ENCODE data around the gene ZNF460. TPM values are rescaled to one million over a fixed set of nuclear protein-coding genes. Genes with fewer than 3 reads are reported as not detected.

The ZNF460 gene
- total RNA-seq, 1 experiment from 2014 or later, result 43.1 TPM

DNA sequence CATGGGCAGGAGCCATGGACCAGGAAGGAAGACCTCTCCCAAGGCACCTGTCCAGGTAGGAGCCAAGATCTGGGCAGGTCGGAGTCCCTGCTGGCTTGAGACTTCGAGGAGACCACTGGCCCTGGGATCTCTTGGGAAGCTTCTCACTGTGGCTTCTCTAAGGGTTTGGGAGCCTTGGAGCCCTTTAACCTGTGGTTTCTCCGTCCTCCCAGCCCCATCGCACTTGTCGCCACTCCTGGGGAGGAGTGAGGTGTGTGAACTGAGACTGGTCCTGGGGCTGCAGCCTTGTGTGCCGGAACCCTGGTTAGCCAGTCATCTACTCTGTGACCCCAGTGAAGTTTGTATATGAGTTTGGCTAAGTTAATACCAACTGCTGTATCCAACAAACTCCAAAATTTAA lies 31.6 kb upstream of the ZNF460 start:
- TF ChIP-seq RAD21 (IDR thresholded peaks at IDR 0.05; ENCODE audit: low read depth), result no peak
- ChIA-PET CTCF (no interaction called here), RAD21 (ENCODE audit: low non-redundant PET in 1 of 2, low total read pairs in 2 of 2, uncharacterized antibody in 2 of 2, unreplicated experiment in 2 of 2) (no interaction called here), POLR2A (no interaction called here)
- peaks cover 8% of the 10 kb centered on the region; the same call in 1 of the 2 replicates for H3K79me2 ChIP-seq (ENCODE audit: insufficient read depth, low read length)
- no peak overlapping the region for H2AFZ ChIP-seq (ENCODE audit: low read depth, low read length, poor library complexity, severe bottlenecking)
- intact Hi-C loops (cut with micrococcal nuclease), result no loop called here
- ATAC-seq (no peak), DNase-seq (ENCODE audit: low read depth, low spot score) (no peak)
- peaks cover 10 to 30% of the 10 kb centered on the region in 2 experiments; a peak in 3 of 4 replicates for H3K36me3 ChIP-seq (ENCODE audit: control insufficient read depth in 1 of 2, insufficient read depth in 2 of 2, low read length in 2 of 2)
- no peaks in the 10 kb centered on the region for H3K4me1 ChIP-seq (ENCODE audit: control insufficient read depth in 1 of 2, insufficient read depth in 2 of 2, low read length in 2 of 2)
- H3K4me2 ChIP-seq (ENCODE audit: low read length), result no peak overlapping the region
- H3K4me3 ChIP-seq (replicated peaks in 1 of 2; ENCODE audit: low read depth in 1 of 2, low read length in 2 of 2), result no peak overlapping the region
- H3K27ac ChIP-seq (ENCODE audit: low read depth, low read length), result no peak overlapping the region
- H3K9me2 ChIP-seq (ENCODE audit: insufficient read depth), result no peaks in the 10 kb centered on the region
- no TSS peak for BruUV-seq (replicated peaks)
- H3K27me3 ChIP-seq (ENCODE audit: insufficient read depth, low read length), result no peaks in the 10 kb centered on the region
- no peak overlapping the region for H3K9ac ChIP-seq (ENCODE audit: low read length)
- no peaks in the 10 kb centered on the region for H4K20me1 ChIP-seq (ENCODE audit: insufficient read depth)
- no peaks in the 10 kb centered on the region for H3K9me3 ChIP-seq (ENCODE audit: control insufficient read depth in 1 of 2, insufficient read depth in 1 of 2, low read depth in 1 of 2, low read length in 2 of 2)

DNA sequence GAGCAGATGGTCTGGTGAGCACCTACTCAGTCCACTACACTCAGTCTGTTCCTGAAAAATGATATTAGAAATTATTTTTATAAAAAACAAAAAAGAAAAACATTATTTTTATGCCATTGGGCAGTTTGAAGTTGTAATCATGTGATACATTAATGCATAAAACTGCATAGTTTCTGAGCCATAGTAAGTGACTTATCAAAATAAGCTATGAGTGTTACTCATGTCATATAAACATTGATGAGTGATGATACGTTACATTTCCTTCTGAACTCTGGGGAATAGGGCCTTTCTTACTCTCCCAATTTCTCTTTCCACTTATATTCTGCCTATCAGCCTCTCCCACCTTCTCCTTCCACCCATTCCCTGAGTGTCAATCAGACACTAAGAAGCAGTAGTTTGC lies 31.0 kb upstream of the ZNF460 start:
- H3K9me2 ChIP-seq (ENCODE audit: insufficient read depth), result no peaks in the 10 kb centered on the region
- no peaks in the 10 kb centered on the region for H3K9me3 ChIP-seq (ENCODE audit: control insufficient read depth in 1 of 2, insufficient read depth in 1 of 2, low read depth in 1 of 2, low read length in 2 of 2)
- peaks cover 10 to 30% of the 10 kb centered on the region in 2 experiments; a peak in 3 of 4 replicates for H3K36me3 ChIP-seq (ENCODE audit: control insufficient read depth in 1 of 2, insufficient read depth in 2 of 2, low read length in 2 of 2)
- ChIA-PET POLR2A (no interaction called here), RAD21 (ENCODE audit: low non-redundant PET in 1 of 2, low total read pairs in 2 of 2, uncharacterized antibody in 2 of 2, unreplicated experiment in 2 of 2) (no interaction called here), CTCF (no interaction called here)
- no TSS peak for BruUV-seq (replicated peaks)
- no peak overlapping the region for H3K4me2 ChIP-seq (ENCODE audit: low read length)
- TF ChIP-seq EZH2phosphoT487 (IDR thresholded peaks at IDR 0.05; ENCODE audit: borderline replicate concordance), result no peak
- TF ChIP-seq ZNF274 (IDR thresholded peaks at IDR 0.05; ENCODE audit: low read depth, low read length), result no peak
- no peak for TF ChIP-seq EZH2 (IDR thresholded peaks at IDR 0.05)
- no peak for TF ChIP-seq SIN3A (IDR thresholded peaks at IDR 0.05; ENCODE audit: low read depth)
- TF ChIP-seq JUND (IDR thresholded peaks at IDR 0.05), result no peak
- no peak for TF ChIP-seq SP1 (IDR thresholded peaks at IDR 0.05; ENCODE audit: low read depth)
- TF ChIP-seq SRF (IDR thresholded peaks at IDR 0.05; ENCODE audit: low read depth), result no peak
- TF ChIP-seq, protein P1, sequence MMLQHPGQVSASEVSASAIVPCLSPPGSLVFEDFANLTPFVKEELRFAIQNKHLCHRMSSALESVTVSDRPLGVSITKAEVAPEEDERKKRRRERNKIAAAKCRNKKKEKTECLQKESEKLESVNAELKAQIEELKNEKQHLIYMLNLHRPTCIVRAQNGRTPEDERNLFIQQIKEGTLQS (IDR thresholded peaks at IDR 0.05), result no peak
- no peak for TF ChIP-seq CEBPB (IDR thresholded peaks at IDR 0.05; ENCODE audit: low read depth)
- TF ChIP-seq RAD21 (IDR thresholded peaks at IDR 0.05; ENCODE audit: low read depth), result no peak
- TF ChIP-seq, protein P2, sequence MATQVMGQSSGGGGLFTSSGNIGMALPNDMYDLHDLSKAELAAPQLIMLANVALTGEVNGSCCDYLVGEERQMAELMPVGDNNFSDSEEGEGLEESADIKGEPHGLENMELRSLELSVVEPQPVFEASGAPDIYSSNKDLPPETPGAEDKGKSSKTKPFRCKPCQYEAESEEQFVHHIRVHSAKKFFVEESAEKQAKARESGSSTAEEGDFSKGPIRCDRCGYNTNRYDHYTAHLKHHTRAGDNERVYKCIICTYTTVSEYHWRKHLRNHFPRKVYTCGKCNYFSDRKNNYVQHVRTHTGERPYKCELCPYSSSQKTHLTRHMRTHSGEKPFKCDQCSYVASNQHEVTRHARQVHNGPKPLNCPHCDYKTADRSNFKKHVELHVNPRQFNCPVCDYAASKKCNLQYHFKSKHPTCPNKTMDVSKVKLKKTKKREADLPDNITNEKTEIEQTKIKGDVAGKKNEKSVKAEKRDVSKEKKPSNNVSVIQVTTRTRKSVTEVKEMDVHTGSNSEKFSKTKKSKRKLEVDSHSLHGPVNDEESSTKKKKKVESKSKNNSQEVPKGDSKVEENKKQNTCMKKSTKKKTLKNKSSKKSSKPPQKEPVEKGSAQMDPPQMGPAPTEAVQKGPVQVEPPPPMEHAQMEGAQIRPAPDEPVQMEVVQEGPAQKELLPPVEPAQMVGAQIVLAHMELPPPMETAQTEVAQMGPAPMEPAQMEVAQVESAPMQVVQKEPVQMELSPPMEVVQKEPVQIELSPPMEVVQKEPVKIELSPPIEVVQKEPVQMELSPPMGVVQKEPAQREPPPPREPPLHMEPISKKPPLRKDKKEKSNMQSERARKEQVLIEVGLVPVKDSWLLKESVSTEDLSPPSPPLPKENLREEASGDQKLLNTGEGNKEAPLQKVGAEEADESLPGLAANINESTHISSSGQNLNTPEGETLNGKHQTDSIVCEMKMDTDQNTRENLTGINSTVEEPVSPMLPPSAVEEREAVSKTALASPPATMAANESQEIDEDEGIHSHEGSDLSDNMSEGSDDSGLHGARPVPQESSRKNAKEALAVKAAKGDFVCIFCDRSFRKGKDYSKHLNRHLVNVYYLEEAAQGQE (IDR thresholded peaks at IDR 0.05; ENCODE audit: low read depth), result no peak
- no peak for TF ChIP-seq YY1 (IDR thresholded peaks at IDR 0.05; ENCODE audit: extremely low read depth, insufficient replicate concordance, low read depth, low read length)
- no peak for TF ChIP-seq POLR2AphosphoS5 (IDR thresholded peaks at IDR 0.05; ENCODE audit: low read depth, low read length)
- TF ChIP-seq EGR1 (IDR thresholded peaks at IDR 0.05; ENCODE audit: low read depth), result no peak
- no peak for TF ChIP-seq CBX3 (IDR thresholded peaks at IDR 0.05; ENCODE audit: low read depth)
- no peak for TF ChIP-seq POLR2A (IDR thresholded peaks at IDR 0.05; ENCODE audit: borderline replicate concordance, extremely low read depth, insufficient read depth, insufficient read length)
- no peak overlapping the region for H2AFZ ChIP-seq (ENCODE audit: low read depth, low read length, poor library complexity, severe bottlenecking)
- no peaks in the 10 kb centered on the region for H4K20me1 ChIP-seq (ENCODE audit: insufficient read depth)
- no peak overlapping the region for H3K9ac ChIP-seq (ENCODE audit: low read length)
- no peaks in the 10 kb centered on the region for H3K4me1 ChIP-seq (ENCODE audit: control insufficient read depth in 1 of 2, insufficient read depth in 2 of 2, low read length in 2 of 2)
- H3K4me3 ChIP-seq (replicated peaks in 1 of 2; ENCODE audit: low read depth in 1 of 2, low read length in 2 of 2), result no peak overlapping the region
- DNase-seq (ENCODE audit: low read depth, low spot score), result no peak
- no peak overlapping the region for H3K27ac ChIP-seq (ENCODE audit: low read depth, low read length)
- intact Hi-C loops (cut with micrococcal nuclease), result no loop called here
- H3K27me3 ChIP-seq (ENCODE audit: insufficient read depth, low read length), result no peaks in the 10 kb centered on the region
- ATAC-seq, result no peak
- peaks cover 6% of the 10 kb centered on the region; the same call in 1 of the 2 replicates for H3K79me2 ChIP-seq (ENCODE audit: insufficient read depth, low read length)

All from HCT116 (cell line).